A549 (cell line): ENCODE measurements around the gene REPS2. TPM values are rescaled to one million over a fixed set of nuclear protein-coding genes. Genes with fewer than 3 reads are reported as not detected.

Source experiments
- ATAC-seq, 2 experiments: fragments of 200-7000 bp in 1 of 2; fragments of >200 bp in 1 of 2; cut with Nextera tagmentation in 1 of 2; cut with Tn5 transposase in 1 of 2; 3 replicates each; pipeline versions ENCODE4 v1.8.0 to v1.9.1; 2018 to 2020; ENCODE audit warnings: mild to moderate bottlenecking in 1 of 2, moderate library complexity in 1 of 2
- CTCF ChIA-PET: fragments of 300-600 bp; sonication (Branson Sonifier 250); formaldehyde crosslinking; extraction: SDS; loops from one replicate; lab custom pipeline; 2021; ENCODE audit warnings: antibody characterized with exemption, inconsistent platforms; lab: Yijun Ruan, JAX
- POLR2A ChIA-PET: fragments of 350-600 bp; formaldehyde crosslinking; extraction: SDS; loops from one replicate; lab custom pipeline; 2021; ENCODE audit warnings: antibody characterized with exemption, inconsistent platforms; lab: Yijun Ruan, JAX
- DNase-seq, 2 experiments: peaks; one replicate each; pipeline versions ENCODE4 v3.0.0 to v3.0.0-alpha.2; 2011 to 2016; ENCODE audit warnings: low read depth in 1 of 2, low spot score in 1 of 2
- FAIRE-seq: peaks from 2 replicates; lab custom pipeline; 2011; peaks lifted over from hg19 to GRCh38; lab: Jason Lieb, UNC
- H3K27ac ChIP-seq, 2 experiments: fragments of >200 bp; sonication (Bioruptor Twin); formaldehyde crosslinking; 3 replicates each; pipeline ENCODE4 v1.5.1; 2016 to 2017
- H3K4me1 ChIP-seq: fragments of >200 bp; sonication (Bioruptor Twin); formaldehyde crosslinking; 3 replicates; pipeline ENCODE4 v1.6.1; 2016
- H3K4me2 ChIP-seq: fragments of >200 bp; sonication (Bioruptor Twin); formaldehyde crosslinking; 3 replicates; pipeline ENCODE4 v1.6.1; 2016
- H3K4me3 ChIP-seq: fragments of >200 bp; sonication (Bioruptor Twin); formaldehyde crosslinking; 3 replicates; pipeline ENCODE4 v1.5.1; 2016
- H3K9me3 ChIP-seq: fragments of >200 bp; sonication (Bioruptor Twin); formaldehyde crosslinking; 3 replicates; pipeline ENCODE4 v1.6.1; 2016
- BHLHE40 ChIP-seq: IDR thresholded peaks from 2 replicates; pipeline ENCODE4 v1.6.1; 2012; ENCODE audit warnings: low read depth, low read length, inconsistent platforms
- CBX2 ChIP-seq: fragments of 200-600 bp; sonication (generic); IDR thresholded peaks from 2 replicates; pipeline ENCODE4 v1.6.1; 2016; ENCODE audit warnings: low read depth, mild to moderate bottlenecking, borderline replicate concordance
- CHD2 ChIP-seq: fragments of 150-350 bp; IDR thresholded peaks from 2 replicates; pipeline ENCODE4 v1.6.1; 2014; ENCODE audit warnings: low read length; ENCODE audit not compliant: partially characterized antibody
- EHF ChIP-seq: fragments of 250-450 bp; sonication (Bioruptor Pico); IDR thresholded peaks from 2 replicates; pipeline ENCODE4 v1.5.0; 2020; ENCODE audit warnings: mild to moderate bottlenecking
- EHMT2 ChIP-seq: fragments of 200-600 bp; sonication (generic); IDR thresholded peaks from 2 replicates; pipeline ENCODE4 v1.6.1; 2016; ENCODE audit warnings: antibody characterized with exemption, low read depth, mild to moderate bottlenecking, moderate library complexity
- EP300 ChIP-seq, 2 experiments: fragments of >200 bp; sonication (Bioruptor Twin); formaldehyde crosslinking; IDR thresholded peaks; 2 replicates in 1 of 2; 3 replicates in 1 of 2; pipeline ENCODE4 v1.6.1; 2016 to 2017
- FOSL2 ChIP-seq, 2 experiments: fragments of 450-650 bp in 1 of 2; fragments of >200 bp in 1 of 2; sonication (Bioruptor Twin) in 1 of 2; formaldehyde crosslinking; IDR thresholded peaks; 2 replicates each; pipeline versions ENCODE4 v1.5.0 to v1.6.1; 2016 to 2020; ENCODE audit warnings: mild to moderate bottlenecking in 1 of 2, moderate library complexity in 1 of 2
- FOXS1 ChIP-seq: fragments of 250-450 bp; sonication (Bioruptor Pico); IDR thresholded peaks from 2 replicates; pipeline ENCODE4 v1.5.0; 2020; ENCODE audit warnings: mild to moderate bottlenecking, moderate library complexity
- HES2 ChIP-seq: fragments of >200 bp; sonication (Bioruptor Twin); formaldehyde crosslinking; IDR thresholded peaks from 2 replicates; pipeline ENCODE4 v1.6.1; 2016
- JUNB ChIP-seq: fragments of >200 bp; sonication (Bioruptor Twin); formaldehyde crosslinking; IDR thresholded peaks from 2 replicates; pipeline ENCODE4 v1.6.1; 2016
- KDM5A ChIP-seq: fragments of 200-600 bp; sonication (generic); IDR thresholded peaks from 2 replicates; pipeline ENCODE4 v1.6.1; 2016; ENCODE audit warnings: antibody characterized with exemption, mild to moderate bottlenecking
- MAX ChIP-seq: IDR thresholded peaks from 2 replicates; pipeline ENCODE4 v1.6.1; 2012
- NR3C1 ChIP-seq: fragments of >200 bp; sonication (Bioruptor Twin); formaldehyde crosslinking; IDR thresholded peaks from 3 replicates; pipeline ENCODE4 v1.6.1; 2017
- POLR2AphosphoS2 ChIP-seq: conservative IDR thresholded peaks from 2 replicates; pipeline ENCODE4 v1.6.1; 2012; ENCODE audit warnings: low read length, improper control_type of control experiment, inconsistent platforms
- SMC3 ChIP-seq: fragments of >200 bp; sonication (Bioruptor Twin); formaldehyde crosslinking; IDR thresholded peaks from 3 replicates; pipeline ENCODE4 v1.6.1; 2018; ENCODE audit warnings: inconsistent platforms
- ZFP36 ChIP-seq: fragments of 450-650 bp; IDR thresholded peaks from 2 replicates; pipeline ENCODE4 v1.6.1; 2014; ENCODE audit warnings: borderline replicate concordance; ENCODE audit not compliant: partially characterized antibody
- ZNF302 ChIP-seq: fragments of 250-450 bp; sonication (Bioruptor Pico); IDR thresholded peaks from 2 replicates; pipeline ENCODE4 v1.9.0; 2021; ENCODE audit warnings: inconsistent platforms, mild to moderate bottlenecking, moderate library complexity
- ZSCAN20 ChIP-seq: fragments of 250-450 bp; sonication (Bioruptor Pico); IDR thresholded peaks from 2 replicates; pipeline ENCODE4 v1.8.0; 2022; ENCODE audit warnings: mild to moderate bottlenecking, moderate library complexity
- WGBS: methylation state at CpG from one replicate; pipeline ENCODE4 v1.1.6; 2017; ENCODE audit errors: missing lambda C conversion rate; 5-methylcytosine and 5-hydroxymethylcytosine counted together
- polyA plus RNA-seq, 4 experiments: library from polyadenylated mRNA; depleted of rRNA in 3 of 4; stranded (reverse); fragments of >200 nt; fragmentation: RNase III in 1 of 4; extraction: RNeasy Plus Mini Kit Qiagen cat#74134 plus additional on column Dnase treatment in 1 of 4; gene quantifications; 2 replicates in 3 of 4; 3 replicates in 1 of 4; pipeline ENCODE4 v1.2.3, GENCODE V29; 2011 to 2017
- TF ChIP-seq, protein P1 (sequence below): fragments of >200 bp; sonication (Bioruptor Twin); formaldehyde crosslinking; IDR thresholded peaks from 3 replicates; pipeline ENCODE4 v1.6.1; 2016
- TF ChIP-seq, protein P2 (sequence below): fragments of 200-600 bp; sonication (generic); IDR thresholded peaks from 2 replicates; pipeline ENCODE4 v1.6.1; 2016; ENCODE audit warnings: antibody characterized with exemption, mild to moderate bottlenecking, moderate library complexity

The REPS2 gene
- polyA plus RNA-seq, 2 of the 4 experiments (the other 2 are of a cell fraction): 0.17 to 0.76 TPM

DNA sequence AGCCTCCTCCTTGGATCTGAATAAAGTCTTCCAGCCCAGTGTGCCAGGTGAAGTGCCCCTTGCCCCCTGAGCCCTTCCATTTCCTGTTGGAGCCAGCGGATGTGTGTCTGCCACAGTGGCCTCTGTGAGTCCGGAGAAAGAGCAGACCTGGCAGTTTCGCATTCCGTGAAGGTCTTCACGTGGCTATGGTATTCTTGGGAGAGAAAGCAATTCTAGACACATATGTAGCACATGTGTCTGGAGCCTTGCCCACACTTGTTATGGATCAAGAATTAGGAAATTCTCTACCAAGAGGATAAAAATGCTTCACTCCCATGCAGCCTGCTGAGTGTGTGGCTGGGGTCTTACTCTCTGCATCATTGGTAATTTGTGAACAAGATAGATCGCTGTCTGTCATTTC lies 130.9 kb downstream of the REPS2 start:
- WGBS: 65% methylated on average over 6 of the region's 6 CpGs
- Histone ChIP-seq H3K4me3 (no peak overlapping the region), H3K9me3 (no peaks in the 10 kb centered on the region), H3K27ac (no peak overlapping the region), H3K4me1 (no peaks in the 10 kb centered on the region), H3K4me2 (no peak overlapping the region)
- FAIRE-seq (no peak), ATAC-seq (no peak), DNase-seq (no peak)
- TF ChIP-seq ZFP36 (no peak), CBX2 (no peak), POLR2AphosphoS2 (no peak)
- TF ChIP-seq, protein P1, sequence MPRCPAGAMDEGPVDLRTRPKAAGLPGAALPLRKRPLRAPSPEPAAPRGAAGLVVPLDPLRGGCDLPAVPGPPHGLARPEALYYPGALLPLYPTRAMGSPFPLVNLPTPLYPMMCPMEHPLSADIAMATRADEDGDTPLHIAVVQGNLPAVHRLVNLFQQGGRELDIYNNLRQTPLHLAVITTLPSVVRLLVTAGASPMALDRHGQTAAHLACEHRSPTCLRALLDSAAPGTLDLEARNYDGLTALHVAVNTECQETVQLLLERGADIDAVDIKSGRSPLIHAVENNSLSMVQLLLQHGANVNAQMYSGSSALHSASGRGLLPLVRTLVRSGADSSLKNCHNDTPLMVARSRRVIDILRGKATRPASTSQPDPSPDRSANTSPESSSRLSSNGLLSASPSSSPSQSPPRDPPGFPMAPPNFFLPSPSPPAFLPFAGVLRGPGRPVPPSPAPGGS: no peak
- ChIA-PET CTCF (interaction anchor here (0.9 kb wide), 1 partner anchor 31 kb away, joined by 3 read pairs; no protein-coding TSS in a partner anchor), POLR2A (no interaction called here)

DNA sequence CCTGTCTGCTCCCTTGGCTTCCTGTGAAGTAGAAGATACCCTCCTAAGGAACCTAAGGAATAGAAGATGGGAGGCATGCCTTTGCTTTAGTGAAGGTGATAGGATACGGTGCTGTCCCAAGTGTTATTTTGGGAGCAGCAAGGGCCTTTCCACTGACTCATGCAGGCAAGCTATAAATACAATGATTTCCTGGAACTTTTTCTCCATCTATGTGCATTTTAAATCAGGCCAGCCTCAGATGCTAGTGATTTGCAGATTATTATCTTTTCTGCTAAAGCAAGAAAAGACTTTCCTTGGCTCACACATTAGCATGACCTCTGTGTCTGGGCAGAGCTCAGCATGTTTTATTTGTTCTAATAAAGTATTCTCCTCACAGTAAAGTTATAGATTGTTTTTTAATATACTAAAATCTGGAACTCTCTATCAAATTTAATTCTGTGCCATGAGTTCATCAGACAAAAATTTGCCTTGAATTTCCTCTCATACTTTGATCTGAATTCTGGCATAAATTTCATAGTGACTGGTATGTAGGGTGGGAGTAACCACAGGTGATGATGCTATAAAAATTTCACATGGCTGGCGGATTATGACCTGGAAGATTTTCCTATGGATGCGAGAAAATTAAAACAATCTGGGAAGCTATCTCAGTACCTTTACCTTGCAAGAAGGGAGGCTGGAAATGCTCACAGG lies 131.7 kb downstream of the REPS2 start:
- no peaks in the 10 kb centered on the region for H3K9me3 ChIP-seq
- H3K27ac ChIP-seq: no peak overlapping the region
- TF ChIP-seq ZSCAN20 (CRISPR knock-in tag) (no peak), SMC3 (no peak), EP300 (IDR thresholded peaks at IDR 0.05) (no peak)
- FAIRE-seq (no peak), DNase-seq (no peak), ATAC-seq (no peak)
- ChIA-PET CTCF (interaction anchor here (0.9 to 1.3 kb wide), 3 partner anchors 10 to 195 kb away, joined by 3 to 5 read pairs (median 3); no protein-coding TSS in a partner anchor), POLR2A (no interaction called here)
- H3K4me1 ChIP-seq: no peaks in the 10 kb centered on the region
- no peak overlapping the region for H3K4me3 ChIP-seq
- H3K4me2 ChIP-seq: no peak overlapping the region
- WGBS: 62% methylated on average over 3 of the region's 3 CpGs

DNA sequence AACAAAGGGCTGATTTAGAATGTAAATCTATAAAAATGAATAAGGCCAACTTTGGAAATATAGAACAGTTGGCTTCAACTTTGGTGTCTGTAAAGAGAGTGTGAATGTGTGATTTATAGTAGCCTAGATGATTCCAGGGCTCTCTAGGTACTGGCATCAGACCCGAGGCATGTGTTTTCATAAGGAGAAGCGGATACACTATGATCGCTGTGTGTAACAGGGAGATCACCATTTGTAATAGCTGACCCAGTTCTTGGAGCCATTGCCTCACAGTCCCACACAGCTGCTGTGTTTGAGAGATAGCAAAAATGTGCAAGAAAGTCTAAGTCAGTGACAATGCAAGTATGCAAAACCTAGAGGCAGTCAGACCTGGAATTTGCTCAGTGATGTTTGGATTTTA lies 135.1 kb downstream of the REPS2 start:
- 43% methylated on average over 3 of the region's 3 CpGs for WGBS
- CTCF ChIA-PET: interaction anchor here (0.7 to 4.2 kb wide), 6 partner anchors 17 to 255 kb away, joined by 3 to 35 read pairs (median 14); no protein-coding TSS in a partner anchor

More for the DNA sequence above, 135.1 kb downstream of the REPS2 start:
- Histone ChIP-seq H3K4me1 (no peaks in the 10 kb centered on the region), H3K4me2 (no peak overlapping the region), H3K9me3 (no peaks in the 10 kb centered on the region), H3K4me3 (no peak overlapping the region), H3K27ac (no peak overlapping the region)
- no peak for TF ChIP-seq BHLHE40
- TF ChIP-seq EHF (CRISPR knock-in tag): no peak
- TF ChIP-seq EHMT2: no peak
- TF ChIP-seq NR3C1: no peak
- TF ChIP-seq MAX: no peak
- no peak for TF ChIP-seq JUNB
- TF ChIP-seq HES2: no peak
- TF ChIP-seq, protein P2, sequence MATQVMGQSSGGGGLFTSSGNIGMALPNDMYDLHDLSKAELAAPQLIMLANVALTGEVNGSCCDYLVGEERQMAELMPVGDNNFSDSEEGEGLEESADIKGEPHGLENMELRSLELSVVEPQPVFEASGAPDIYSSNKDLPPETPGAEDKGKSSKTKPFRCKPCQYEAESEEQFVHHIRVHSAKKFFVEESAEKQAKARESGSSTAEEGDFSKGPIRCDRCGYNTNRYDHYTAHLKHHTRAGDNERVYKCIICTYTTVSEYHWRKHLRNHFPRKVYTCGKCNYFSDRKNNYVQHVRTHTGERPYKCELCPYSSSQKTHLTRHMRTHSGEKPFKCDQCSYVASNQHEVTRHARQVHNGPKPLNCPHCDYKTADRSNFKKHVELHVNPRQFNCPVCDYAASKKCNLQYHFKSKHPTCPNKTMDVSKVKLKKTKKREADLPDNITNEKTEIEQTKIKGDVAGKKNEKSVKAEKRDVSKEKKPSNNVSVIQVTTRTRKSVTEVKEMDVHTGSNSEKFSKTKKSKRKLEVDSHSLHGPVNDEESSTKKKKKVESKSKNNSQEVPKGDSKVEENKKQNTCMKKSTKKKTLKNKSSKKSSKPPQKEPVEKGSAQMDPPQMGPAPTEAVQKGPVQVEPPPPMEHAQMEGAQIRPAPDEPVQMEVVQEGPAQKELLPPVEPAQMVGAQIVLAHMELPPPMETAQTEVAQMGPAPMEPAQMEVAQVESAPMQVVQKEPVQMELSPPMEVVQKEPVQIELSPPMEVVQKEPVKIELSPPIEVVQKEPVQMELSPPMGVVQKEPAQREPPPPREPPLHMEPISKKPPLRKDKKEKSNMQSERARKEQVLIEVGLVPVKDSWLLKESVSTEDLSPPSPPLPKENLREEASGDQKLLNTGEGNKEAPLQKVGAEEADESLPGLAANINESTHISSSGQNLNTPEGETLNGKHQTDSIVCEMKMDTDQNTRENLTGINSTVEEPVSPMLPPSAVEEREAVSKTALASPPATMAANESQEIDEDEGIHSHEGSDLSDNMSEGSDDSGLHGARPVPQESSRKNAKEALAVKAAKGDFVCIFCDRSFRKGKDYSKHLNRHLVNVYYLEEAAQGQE: no peak
- no peak for TF ChIP-seq FOXS1 (CRISPR knock-in tag)
- no peak for TF ChIP-seq SMC3
- no peak for TF ChIP-seq KDM5A
- TF ChIP-seq ZNF302 (CRISPR knock-in tag): no peak
- TF ChIP-seq CHD2: no peak
- no peak for TF ChIP-seq FOSL2 (IDR thresholded peaks at IDR 0.05)
- TF ChIP-seq FOSL2 (CRISPR knock-in tag; IDR thresholded peaks at IDR 0.05): no peak
- ATAC-seq (no peak), DNase-seq (no peak), FAIRE-seq (no peak)
- POLR2A ChIA-PET: no interaction called here
